Muscle of leg (tissue), 11 donors: ENCODE measurements around the gene RPRD2. TPM values are rescaled to one million over a fixed set of nuclear protein-coding genes. Genes with fewer than 3 reads are reported as not detected.

Experiments used
- DNase-seq: peaks from one replicate; pipeline ENCODE4 v3.0.0; 2013
- H3K27ac ChIP-seq: one replicate; pipeline ENCODE4 v1.5.1; 2013; ENCODE audit warnings: mild to moderate bottlenecking, low read length, control low read depth
- H3K27me3 ChIP-seq: one replicate; pipeline ENCODE4 v1.6.1; 2013; ENCODE audit warnings: low read length; ENCODE audit not compliant: control insufficient read depth, insufficient read depth
- H3K36me3 ChIP-seq: one replicate; pipeline ENCODE4 v1.6.1; 2013; ENCODE audit warnings: low read length; ENCODE audit not compliant: control insufficient read depth, insufficient read depth
- H3K4me1 ChIP-seq: one replicate; pipeline ENCODE4 v1.6.1; 2013; ENCODE audit warnings: low read length; ENCODE audit not compliant: control insufficient read depth, insufficient read depth
- H3K4me3 ChIP-seq: one replicate; pipeline ENCODE4 v1.5.1; 2013; ENCODE audit warnings: low read length, control low read depth
- H3K9me3 ChIP-seq: replicated peaks from 2 replicates; pipeline ENCODE4 v1.6.1; 2013; ENCODE audit warnings: low read depth, low read length; ENCODE audit not compliant: control insufficient read depth
- WGBS: methylation state at CpG from one replicate; pipeline ENCODE4 v1.1.5; 2013; ENCODE audit warnings: missing lambda C conversion rate; ENCODE audit not compliant: insufficient coverage; 5-methylcytosine and 5-hydroxymethylcytosine counted together
- polyA plus RNA-seq, 8 donors: library from polyadenylated mRNA; unstranded; fragments of 120-200 nt; gene quantifications; one replicate each; pipeline versions ENCODE4 v1.2.1 to v1.2.3, GENCODE V29; 2013; ENCODE audit warnings: inconsistent platforms in 1 of 8, low replicate concordance in 1 of 8; ENCODE audit not compliant: insufficient read length in 8 of 8, insufficient read depth in 1 of 8
- total RNA-seq: library from RNA; stranded (reverse); fragments of 120-200 nt; gene quantifications from one replicate; pipeline ENCODE4 v1.2.4, GENCODE V29; 2013

RPRD2 gene
- total and polyA plus RNA-seq, 9 donors, result 10.2 to 27.3 (median 24.0) TPM

DNA sequence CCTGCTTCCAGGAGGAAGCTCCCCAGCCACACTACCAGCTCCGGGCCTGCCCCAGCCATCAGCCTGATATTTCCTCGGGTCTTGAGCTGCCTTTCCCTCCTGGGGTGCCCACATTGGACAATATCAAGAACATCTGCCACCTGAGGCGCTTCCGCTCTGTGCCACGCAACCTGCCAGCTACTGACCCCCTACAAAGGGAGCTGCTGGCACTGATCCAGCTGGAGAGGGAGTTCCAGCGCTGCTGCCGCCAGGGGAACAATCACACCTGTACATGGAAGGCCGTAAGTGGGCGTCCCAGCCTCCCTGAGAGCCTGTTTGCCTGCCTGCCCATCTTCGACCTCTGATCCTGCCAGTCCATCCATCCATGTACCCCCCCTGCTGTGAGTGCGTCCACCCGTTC, 147.6 kb downstream of the RPRD2 start:
- Histone ChIP-seq H3K36me3 (peaks cover 24% of the 10 kb centered on the region), H3K4me3 (no peak overlapping the region), H3K9me3 (no peaks in the 10 kb centered on the region), H3K27ac (no peak overlapping the region), H3K27me3 (no peaks in the 10 kb centered on the region), H3K4me1 (peaks cover 36% of the 10 kb centered on the region)
- 92% methylated on average over 12 of the region's 12 CpGs for WGBS
- no peak for DNase-seq

DNA sequence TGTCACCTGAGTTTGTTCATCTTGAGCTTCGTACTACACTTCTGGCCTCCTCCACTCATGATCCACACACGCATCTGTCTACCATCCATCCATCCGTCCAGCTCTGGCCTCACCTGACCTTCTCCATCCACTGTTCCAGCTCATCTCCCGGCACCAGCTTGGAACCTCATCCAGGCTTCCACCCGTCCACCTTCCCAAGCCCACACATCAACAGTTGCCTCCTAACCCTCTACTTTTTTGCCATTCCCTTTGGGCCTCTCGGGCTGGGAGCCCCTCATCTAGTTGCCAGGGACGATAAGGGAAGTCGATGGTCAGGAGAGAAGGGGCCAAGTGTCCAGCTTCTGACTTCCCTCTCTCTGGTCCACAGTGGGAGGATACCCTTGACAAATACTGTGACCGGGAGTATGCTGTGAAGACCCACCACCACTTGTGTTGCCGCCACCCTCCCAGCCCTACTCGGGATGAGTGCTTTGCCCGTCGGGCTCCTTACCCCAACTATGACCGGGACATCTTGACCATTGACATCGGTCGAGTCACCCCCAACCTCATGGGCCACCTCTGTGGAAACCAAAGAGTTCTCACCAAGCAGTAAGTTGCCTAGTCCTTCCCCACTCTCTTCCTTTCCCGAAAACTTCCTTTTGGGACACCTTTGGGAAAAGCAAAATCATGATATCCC, 148.2 kb downstream of the RPRD2 start:
- H3K4me3 ChIP-seq, result no peak overlapping the region
- 90% methylated on average over 17 of the region's 17 CpGs for WGBS
- H3K9me3 ChIP-seq, result no peaks in the 10 kb centered on the region
- peaks cover 36% of the 10 kb centered on the region for H3K4me1 ChIP-seq
- H3K36me3 ChIP-seq, result peaks cover 18% of the 10 kb centered on the region
- H3K27ac ChIP-seq, result no peak overlapping the region
- no peak for DNase-seq
- H3K27me3 ChIP-seq, result no peaks in the 10 kb centered on the region

DNA sequence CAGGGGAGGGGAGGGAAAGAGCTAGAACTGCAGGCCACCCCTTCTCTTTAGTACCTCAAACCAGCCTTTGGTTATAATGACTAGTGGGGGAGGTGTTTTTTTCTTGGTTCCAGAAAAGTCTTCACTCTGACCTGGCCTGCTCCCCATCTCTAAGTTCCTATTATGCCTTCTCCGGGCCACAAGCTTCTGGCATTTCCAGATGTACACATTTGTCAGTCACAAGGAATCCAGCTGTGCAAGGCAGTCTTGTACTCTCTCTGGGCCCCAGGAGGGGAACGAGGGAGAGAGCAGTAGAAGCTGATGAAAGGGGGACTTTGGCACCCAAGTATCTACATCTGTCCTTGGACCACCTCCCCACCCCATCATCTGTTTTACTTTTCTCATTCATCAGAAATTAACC, 148.9 kb downstream of the RPRD2 start:
- H3K36me3 ChIP-seq, result peaks cover 18% of the 10 kb centered on the region
- no peak overlapping the region for H3K27ac ChIP-seq
- WGBS, result no CpG with 5 or more reads among the region's 2 CpGs

DNA sequence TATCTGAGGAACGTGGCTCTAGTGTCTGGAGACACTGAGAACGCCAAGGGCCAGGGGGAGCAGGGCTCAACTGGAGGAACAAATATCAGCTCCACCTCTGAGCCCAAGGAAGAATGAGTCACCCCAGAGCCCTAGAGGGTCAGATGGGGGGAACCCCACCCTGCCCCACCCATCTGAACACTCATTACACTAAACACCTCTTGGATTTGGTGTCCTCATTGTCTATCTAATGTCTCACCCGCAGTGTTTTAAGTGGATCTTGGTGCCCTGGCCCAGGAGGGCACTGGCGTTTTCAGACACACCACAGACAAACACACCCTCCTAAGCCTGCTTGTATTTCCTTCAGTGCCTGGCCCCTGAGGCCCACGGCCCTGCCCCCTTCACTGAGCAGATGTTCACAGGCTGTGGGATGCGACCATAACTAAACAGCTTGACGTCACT, 149.4 kb downstream of the RPRD2 start:
- peaks cover 13% of the 10 kb centered on the region for H3K36me3 ChIP-seq
- H3K4me1 ChIP-seq, result peaks cover 30% of the 10 kb centered on the region
- H3K4me3 ChIP-seq, result no peak overlapping the region
- 53% methylated on average over 6 of the region's 7 CpGs for WGBS
- no peak for DNase-seq
- H3K27ac ChIP-seq, result no peak overlapping the region
- H3K9me3 ChIP-seq, result no peaks in the 10 kb centered on the region
- H3K27me3 ChIP-seq, result no peaks in the 10 kb centered on the region

More for the DNA sequence above, 148.9 kb downstream of the RPRD2 start:
- Histone ChIP-seq H3K9me3 (no peaks in the 10 kb centered on the region), H3K27me3 (no peaks in the 10 kb centered on the region), H3K4me1 (peaks cover 35% of the 10 kb centered on the region), H3K4me3 (no peak overlapping the region)
- DNase-seq, result no peak

DNA sequence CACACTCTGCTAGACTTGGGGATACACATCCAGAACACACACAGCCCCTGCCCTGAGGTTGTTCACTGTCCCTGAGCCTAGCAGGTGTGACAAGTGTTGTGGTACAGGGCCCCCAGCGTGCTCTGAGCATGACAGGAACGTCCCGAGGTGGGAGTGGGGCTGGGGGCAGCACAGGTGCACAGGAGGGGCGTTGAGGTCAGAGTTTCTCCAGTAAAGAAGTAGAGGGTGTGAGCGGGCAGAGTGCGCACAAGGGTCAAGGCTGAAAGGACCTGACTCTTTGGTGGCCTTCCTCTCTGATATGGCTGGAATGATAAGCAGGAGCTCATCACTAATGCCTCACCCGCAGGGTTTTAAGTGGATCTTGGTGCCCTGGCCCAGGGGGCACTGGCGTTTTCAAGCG, 150.3 kb downstream of the RPRD2 start:
- Histone ChIP-seq H3K27me3 (no peaks in the 10 kb centered on the region), H3K27ac (no peak overlapping the region), H3K4me1 (peaks cover 30% of the 10 kb centered on the region), H3K9me3 (no peaks in the 10 kb centered on the region), H3K4me3 (no peak overlapping the region), H3K36me3 (peaks cover 11% of the 10 kb centered on the region)
- 90% methylated on average over 9 of the region's 9 CpGs for WGBS
- no peak for DNase-seq

DNA sequence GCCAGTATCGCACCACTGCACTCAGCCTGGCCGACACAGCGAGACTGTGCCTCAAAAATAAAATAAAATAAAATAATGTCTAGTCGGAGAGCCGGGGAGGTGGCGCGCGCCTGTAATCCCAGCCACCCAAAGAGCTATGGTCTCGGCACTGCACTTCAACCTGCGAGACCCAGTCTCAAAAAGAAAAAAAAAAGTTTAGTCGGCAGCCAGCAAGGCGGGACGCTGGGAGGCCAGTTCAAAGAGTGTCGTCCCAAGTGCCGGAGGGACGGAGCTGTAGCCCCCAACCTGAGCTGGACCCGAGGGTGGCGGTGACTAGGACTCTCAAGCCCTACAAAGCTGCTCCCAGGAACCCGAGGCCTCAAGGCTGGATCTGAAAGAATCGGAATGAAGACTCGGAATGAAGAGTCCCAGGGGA, 151.0 kb downstream of the RPRD2 start:
- Histone ChIP-seq H3K27ac (peak overlapping the region; percentile 93), H3K27me3 (no peaks in the 10 kb centered on the region), H3K9me3 (no peaks in the 10 kb centered on the region), H3K4me3 (peak overlapping the region; percentile 76), H3K4me1 (peaks cover 30% of the 10 kb centered on the region), H3K36me3 (peaks cover 11% of the 10 kb centered on the region)
- no peak for DNase-seq
- 15% methylated on average over 18 of the region's 21 CpGs for WGBS

DNA sequence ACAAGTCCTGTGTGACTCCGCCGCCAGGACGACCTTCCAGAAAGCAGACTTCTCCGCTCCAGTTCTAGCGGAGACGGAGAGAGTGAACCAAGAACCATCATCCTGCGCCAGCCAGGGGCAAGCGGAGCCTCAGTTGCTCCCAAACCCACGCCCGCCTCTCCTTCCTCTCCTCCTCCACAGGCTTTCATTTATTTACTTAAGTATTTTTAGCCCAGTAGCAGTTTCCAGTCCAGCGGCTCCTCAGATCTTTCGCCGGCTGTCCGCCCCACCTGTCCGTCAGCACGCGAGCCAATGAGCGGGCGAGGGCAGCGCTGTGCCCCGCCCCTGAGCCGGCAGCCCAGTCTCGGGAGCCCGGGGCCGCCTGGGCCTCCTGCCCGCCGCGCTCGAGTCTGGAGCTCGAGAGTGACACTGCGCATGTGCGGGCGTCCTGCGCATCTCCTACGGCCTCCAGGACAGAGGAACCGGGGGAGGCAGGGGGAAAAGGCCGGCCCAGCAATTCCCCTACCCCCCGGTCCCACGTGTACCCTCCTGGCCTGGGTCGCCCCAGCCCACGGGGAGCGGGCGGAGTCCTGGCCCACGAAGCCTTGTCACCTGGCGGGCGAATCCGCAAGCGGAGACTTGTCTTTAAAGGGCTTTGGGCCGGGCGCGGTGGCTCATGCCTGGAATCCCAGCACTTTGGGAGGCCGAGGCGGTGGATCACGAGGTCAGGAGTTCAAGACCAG, 151.5 kb downstream of the RPRD2 start, which contains the start of gene FALEC:
Gene FALEC (plus strand): TSS at position 425 of the 722 bp plus-strand sequence.
- Histone ChIP-seq H3K27me3 (no peaks in the 10 kb centered on the region), H3K4me1 (peaks cover 30% of the 10 kb centered on the region), H3K4me3 (peak within 1 kb of the TSS; percentile 76), H3K36me3 (peaks cover 11% of the 10 kb centered on the region), H3K9me3 (no peaks in the 10 kb centered on the region), H3K27ac (peak within 1 kb of the TSS; percentile 93)
- peak; percentile 98 for DNase-seq
- 0% methylated on average over 45 of the region's 54 CpGs for WGBS

DNA sequence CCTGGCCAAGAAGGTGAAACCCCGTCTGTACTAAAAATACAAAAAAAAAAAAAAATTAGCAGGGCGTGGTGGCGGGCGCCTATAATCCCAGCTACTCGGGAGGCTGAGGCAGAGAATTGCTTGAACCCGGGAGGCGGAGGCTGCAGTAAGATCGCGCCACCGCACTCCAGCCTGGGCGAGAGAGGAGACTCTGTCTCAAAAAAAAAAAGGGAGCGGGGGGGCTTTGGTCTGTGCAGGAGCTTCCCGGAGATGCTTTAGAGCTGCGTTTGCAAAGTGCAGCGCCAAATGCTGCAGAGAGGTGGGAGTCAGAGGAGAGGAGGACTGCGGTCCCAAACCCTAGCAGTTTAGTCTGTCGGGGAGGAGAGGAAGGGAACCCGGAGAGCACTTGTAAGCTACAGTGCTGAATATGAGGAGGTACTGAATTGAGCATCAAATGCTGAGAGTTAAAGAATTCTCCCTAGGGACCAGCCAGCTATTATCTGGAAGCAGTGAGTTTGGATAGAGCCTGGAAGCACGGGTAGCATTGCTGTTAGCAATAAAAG, 152.2 kb downstream of the RPRD2 start:
- DNase-seq, result peak; percentile 56
- Histone ChIP-seq H3K27ac (peak overlapping the region; percentile 72), H3K9me3 (no peaks in the 10 kb centered on the region), H3K27me3 (no peaks in the 10 kb centered on the region), H3K4me3 (peak overlapping the region; percentile 76), H3K36me3 (peaks cover 5% of the 10 kb centered on the region), H3K4me1 (peaks cover 30% of the 10 kb centered on the region)
- WGBS, result 3% methylated on average over 11 of the region's 19 CpGs

DNA sequence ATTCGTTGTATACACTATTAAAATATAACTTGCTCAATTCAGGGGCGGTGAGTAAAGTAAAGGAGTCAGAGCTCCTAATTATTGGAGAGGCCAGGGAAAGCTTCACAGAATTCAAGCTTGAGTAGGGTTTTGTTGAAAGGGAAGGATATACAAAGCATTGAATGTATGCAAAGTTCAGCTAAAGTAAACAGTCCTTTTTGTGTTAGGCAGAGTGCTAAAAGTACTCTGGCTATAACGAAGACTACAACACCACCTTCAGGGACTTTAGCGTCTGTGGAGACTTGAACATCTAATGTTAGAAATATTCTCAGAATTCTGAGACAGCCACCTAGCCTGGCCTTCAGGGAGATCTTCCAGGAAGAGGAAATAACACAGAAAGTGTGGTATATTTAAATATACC, 152.7 kb downstream of the RPRD2 start:
- no CpG with 5 or more reads among the region's 4 CpGs for whole genome bisulfite sequencing
- Histone ChIP-seq H3K9me3 (no peaks in the 10 kb centered on the region), H3K4me1 (peaks cover 30% of the 10 kb centered on the region), H3K4me3 (no peak overlapping the region), H3K27me3 (no peaks in the 10 kb centered on the region), H3K36me3 (peaks cover under 1% of the 10 kb centered on the region), H3K27ac (peak overlapping the region; percentile 51)
- DNase-seq, result no peak

DNA sequence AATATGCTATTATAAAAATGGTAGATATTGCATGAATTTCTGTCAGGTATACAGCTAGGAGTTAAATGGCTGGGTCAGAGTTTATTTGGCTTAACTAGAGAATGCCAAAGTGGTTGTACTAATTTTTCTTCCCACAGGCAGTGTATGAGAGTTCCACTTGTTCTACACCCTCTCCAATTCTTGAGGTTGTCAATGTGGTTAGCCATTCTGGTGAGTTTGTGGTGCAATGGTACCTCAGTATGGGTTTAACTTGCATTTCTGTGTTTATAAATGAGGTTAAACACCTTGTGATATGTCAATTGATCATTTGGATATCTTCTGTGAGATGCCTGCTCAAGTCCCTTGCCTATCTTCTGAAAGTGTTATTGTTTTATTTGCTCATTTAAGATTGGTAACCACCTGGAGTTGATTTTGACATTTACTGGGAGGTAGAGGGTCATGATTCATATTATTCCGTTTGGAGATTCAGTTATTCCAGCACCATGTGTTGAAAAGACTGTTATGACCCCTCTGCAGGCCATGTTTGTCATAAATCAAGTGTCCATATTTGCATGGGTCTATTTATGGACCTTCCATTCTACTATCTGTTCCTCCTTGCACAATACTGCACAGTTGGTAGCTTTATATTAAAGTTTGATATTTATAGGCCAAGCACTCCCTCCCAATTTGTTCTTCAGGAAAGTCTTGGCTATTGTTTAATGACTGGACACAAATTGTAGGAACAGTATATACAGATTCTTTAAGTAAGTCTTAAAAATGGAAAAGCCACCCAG, 157.4 kb downstream of the RPRD2 start:
- Histone ChIP-seq H3K36me3 (no peaks in the 10 kb centered on the region), H3K27me3 (no peaks in the 10 kb centered on the region), H3K4me3 (no peak overlapping the region), H3K4me1 (peaks cover 5% of the 10 kb centered on the region), H3K27ac (no peak overlapping the region), H3K9me3 (no peaks in the 10 kb centered on the region)
- no CpG with 5 or more reads among the region's 1 CpG for WGBS
- DNase-seq, result no peak
